Measurements from ENCODE around the gene LHX6.

LHX6 gene

GRCh38 chr9:122252796-122253195, 24.0 kb upstream of the LHX6 start:
- no peak overlapping the region for H3K4me3 ChIP-seq (ENCODE audit: low read depth, low read length)
- TF ChIP-seq, protein P1, sequence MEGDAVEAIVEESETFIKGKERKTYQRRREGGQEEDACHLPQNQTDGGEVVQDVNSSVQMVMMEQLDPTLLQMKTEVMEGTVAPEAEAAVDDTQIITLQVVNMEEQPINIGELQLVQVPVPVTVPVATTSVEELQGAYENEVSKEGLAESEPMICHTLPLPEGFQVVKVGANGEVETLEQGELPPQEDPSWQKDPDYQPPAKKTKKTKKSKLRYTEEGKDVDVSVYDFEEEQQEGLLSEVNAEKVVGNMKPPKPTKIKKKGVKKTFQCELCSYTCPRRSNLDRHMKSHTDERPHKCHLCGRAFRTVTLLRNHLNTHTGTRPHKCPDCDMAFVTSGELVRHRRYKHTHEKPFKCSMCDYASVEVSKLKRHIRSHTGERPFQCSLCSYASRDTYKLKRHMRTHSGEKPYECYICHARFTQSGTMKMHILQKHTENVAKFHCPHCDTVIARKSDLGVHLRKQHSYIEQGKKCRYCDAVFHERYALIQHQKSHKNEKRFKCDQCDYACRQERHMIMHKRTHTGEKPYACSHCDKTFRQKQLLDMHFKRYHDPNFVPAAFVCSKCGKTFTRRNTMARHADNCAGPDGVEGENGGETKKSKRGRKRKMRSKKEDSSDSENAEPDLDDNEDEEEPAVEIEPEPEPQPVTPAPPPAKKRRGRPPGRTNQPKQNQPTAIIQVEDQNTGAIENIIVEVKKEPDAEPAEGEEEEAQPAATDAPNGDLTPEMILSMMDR (IDR thresholded peaks at IDR 0.05; ENCODE audit: low read depth, low read length) = no peak

DNA sequence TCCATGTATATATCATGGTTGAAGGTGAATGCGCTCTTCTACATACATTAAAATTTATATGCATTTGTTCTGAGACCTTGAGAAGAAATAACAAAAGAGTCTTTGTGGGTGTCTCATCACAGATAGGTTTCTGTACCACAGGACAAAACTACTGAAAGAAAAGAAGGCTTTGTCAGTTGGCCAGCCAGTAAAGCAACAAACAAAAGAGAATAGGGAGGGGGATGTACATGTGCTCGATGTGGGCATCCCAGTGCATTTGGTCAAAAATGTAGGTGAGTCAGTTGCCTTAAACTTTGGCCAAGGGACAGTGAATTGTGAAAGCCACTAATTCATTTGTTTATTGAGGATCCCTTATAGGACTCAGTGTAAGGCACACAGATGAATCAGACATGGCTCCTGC, 22.6 kb upstream of the LHX6 start:
- TF ChIP-seq, protein P1 (IDR thresholded peaks at IDR 0.05; ENCODE audit: low read depth, low read length) = no peak
- no peak overlapping the region for H3K4me3 ChIP-seq (ENCODE audit: low read depth, low read length)

DNA sequence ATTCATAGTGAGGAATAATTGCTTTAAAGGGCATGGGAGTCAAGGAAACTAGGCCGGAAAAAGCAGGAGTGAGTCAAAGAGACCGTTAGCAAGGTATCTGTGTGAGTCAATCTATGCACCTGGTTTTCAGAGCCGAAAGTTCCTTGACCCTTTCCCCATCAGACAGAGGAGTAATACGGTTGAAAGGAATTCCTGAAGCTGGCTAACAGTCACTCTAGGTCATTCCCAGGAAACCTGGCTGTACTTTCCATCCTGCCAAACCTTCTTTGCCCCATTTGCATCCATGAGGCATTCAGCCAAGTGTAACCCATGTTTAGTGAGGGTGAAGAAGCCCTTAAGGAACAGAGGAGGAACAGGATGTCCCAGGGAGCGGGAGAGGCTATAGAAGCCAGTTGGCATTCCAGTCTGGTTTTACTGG, 19.7 kb upstream of the LHX6 start:
- TF ChIP-seq, protein P1 (IDR thresholded peaks at IDR 0.05; ENCODE audit: low read depth, low read length) = no peak

GRCh38 chr9:122246666-122247065, 17.9 kb upstream of the LHX6 start:
- TF ChIP-seq, protein P1 (IDR thresholded peaks at IDR 0.05; ENCODE audit: low read depth, low read length) = no peak
- no peak overlapping the region for H3K4me3 ChIP-seq (ENCODE audit: low read depth, low read length)

More for the DNA sequence above, 19.7 kb upstream of the LHX6 start:
- no peak overlapping the region for H3K4me3 ChIP-seq (ENCODE audit: low read depth, low read length)

GRCh38 chr9:122244349-122244748, 15.6 kb upstream of the LHX6 start:
- TF ChIP-seq, protein P1 (IDR thresholded peaks at IDR 0.05; ENCODE audit: low read depth, low read length) = no peak
- no peak overlapping the region for H3K4me3 ChIP-seq (ENCODE audit: low read depth, low read length)

DNA sequence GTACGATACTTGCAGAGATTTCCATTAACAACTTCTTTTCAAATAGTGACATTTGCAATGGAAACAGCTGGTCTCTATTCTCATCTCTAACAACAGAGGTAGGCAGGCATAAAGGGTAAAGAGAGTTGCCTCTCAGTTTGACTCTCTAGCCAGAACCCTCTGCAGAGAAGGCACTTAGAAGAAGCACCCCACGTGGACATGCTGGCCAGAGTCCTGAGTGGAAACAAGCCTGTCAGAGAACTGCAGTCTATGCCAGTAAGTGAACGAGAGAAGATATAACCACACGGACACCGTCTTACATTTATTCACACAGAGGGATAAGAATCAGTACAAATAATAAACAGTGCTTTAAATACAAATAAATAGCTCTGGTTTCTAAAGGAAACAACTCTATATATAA, 11.0 kb upstream of the LHX6 start:
- TF ChIP-seq, protein P1 (IDR thresholded peaks at IDR 0.05; ENCODE audit: low read depth, low read length) = no peak
- H3K4me3 ChIP-seq (ENCODE audit: low read depth, low read length) = no peak overlapping the region

DNA sequence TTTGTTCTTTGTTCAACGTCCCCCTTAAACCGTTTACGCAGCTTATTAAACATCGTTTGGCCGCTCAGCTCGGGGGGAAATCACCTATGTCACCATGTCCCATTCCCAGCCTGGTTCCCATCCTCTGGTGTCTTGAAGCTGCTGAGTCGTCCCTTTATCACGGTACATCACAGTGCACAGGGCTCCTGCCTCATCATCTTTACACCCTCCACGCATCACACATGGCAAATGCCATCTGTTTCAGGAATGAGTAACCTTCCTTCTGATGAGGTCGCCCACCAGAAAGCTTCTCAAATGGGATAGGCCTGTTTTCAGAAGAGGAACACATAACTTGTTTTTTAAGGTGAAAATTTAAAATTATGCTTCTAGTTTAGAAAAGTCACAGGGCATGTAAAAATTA, 7.9 kb upstream of the LHX6 start:
- no peak overlapping the region for H3K4me3 ChIP-seq (ENCODE audit: low read depth, low read length)
- TF ChIP-seq, protein P1 (IDR thresholded peaks at IDR 0.05; ENCODE audit: low read depth, low read length) = no peak
